NCI-H2196 (cell line): ENCODE data around the gene UFSP2.
A peak's percentile ranks its signal among the peaks of the same experiment; 100 is the strongest.
"Not testable (repeated sequence)": the region's sequence is repeated elsewhere in the genome, so short reads cannot be mapped to it uniquely, and the experiment has no call there.

Source experiments
- DNase-seq: peaks from one replicate; lab custom pipeline; 2025; ENCODE audit not compliant: unreplicated experiment; lab: John Stamatoyannopoulos, UW

Gene UFSP2

DNA sequence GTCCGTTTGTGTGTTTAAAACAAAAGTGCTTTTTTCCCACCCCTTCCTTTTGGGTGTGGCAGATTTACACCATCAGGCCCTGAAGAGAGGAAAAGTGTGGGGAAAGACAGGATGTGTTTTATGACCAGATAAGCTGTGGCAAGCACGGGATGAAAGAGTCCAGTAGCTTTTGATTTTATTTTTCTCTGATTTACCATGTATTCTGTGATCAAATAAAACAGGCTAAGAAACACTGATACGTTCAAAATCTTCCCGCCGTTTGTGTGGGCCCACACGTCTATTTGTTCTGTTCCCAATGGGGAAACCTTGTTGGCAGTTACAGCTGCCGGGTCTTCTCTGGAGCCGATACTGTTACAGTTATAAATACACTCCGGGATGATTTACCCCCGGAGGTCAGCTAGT, 40.8 kb downstream of the UFSP2 start:
- DNase-seq: no peak

DNA sequence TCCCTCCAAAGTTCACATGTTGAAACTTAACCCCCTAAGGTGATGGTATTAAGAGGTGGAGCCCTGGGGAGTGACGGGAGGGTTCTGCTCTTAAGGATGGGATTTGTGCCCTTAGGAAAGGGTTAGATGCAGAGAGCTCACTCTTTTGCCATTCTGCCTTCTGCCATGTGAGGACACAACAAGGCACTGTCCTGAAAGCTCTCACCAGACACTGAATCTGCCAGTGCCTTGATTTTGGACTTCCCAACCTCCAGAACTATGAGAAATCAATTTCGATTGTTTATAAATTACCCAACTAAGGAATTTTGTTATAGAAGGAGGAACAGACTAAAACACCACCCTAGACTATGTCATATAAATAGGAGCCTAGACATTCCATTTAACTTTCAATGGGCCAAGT, 41.7 kb downstream of the UFSP2 start:
- DNase-seq: no peak

DNA sequence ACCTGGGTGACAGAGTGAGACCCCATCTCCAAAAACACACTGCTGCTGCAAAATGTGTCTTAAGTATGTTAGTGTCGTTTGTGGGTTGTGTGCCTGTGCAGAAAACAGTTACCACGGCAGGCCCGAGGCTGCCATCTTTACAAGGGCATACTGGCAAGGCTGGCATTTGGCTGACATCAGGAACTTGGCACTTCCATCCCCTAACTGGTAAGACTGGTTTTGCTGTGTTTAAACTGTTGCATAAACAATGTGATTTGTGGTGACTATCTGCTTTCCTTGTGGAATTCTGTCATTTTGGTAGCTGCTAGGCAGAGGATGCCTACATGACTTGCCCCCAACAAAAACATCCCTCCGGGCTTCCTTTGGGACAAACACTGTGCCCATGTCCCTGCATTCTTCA, 42.3 kb downstream of the UFSP2 start:
- peak; percentile 15 for DNase-seq

DNA sequence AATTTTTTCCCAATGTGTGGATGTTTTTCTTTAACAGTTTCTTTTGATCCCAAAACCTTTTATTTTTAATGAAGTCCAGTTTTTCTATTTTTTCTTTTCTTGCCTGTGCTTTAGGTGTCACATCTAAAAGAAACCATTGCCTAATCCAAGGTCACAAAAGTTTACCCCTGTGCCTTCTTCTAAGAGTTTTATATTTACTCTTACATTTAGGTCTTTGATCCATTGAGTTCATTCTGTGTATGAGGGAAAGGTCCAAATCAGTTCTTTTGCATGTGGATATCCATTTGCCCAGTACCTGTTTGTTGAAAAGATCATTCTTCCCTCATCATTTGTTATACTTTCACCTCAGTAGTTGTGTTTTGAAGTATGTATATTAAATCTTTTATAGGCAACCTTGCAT, 43.0 kb downstream of the UFSP2 start:
- no peak for DNase-seq

DNA sequence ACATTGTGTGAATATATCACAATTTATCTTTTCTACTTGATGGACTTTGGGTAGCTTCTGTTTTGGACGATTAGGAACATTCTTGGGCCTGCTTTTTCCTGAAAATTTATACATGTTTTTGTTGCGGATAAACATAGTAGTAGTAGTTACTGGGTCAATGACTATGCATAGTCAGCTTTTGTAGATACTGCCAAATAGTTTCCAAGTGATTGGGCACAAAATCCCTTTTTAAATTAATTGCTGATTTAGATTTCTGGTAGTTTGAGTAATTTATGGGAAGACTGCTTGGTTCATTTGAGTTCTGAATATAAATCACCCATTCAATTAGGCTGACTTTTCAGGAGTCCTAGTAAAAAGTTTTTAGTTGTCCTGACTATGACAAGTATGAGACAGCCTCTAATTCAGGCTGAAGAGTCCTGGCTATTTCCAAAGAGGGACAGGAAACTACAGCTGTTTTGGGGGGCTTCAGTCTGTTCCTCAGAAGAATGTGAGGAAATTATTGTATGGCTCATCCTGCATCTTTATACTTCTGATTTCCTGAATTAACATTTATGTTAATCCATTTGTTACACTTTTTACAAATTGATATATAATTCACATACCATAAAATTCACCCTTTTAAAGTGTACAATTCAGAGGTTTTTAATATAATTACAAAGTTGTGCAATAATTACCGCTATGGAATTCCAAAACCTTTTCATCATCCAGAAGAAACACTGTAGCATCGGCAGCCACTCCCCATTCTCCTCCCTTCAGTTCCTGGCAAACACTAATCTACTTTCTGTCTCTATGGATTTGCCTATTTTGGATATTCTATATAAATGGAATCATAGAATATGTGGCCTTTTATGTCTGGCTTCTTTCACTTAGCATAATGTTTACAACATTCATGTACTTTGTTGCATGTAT, 44.2 kb downstream of the UFSP2 start:
- DNase-seq: no peak

DNA sequence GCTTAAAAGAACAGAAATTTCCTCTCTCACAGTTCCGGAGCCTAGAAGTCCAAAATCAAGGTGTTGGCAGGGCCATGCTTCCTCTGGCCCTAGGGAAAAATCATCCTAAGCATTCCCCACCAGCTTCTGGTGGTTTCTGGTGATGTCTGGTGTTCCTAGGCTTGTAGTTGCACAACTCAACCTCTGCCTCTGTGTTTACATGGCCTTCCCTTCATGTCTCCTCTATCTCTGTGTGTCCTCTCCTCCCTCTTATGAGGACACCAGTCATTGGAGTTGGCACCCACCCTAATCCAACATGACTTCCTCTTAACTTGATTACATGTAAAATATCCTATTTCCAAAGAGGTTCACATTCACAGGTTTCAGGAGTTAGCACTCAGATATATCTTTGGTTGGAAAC, 45.4 kb downstream of the UFSP2 start:
- no peak for DNase-seq

DNA sequence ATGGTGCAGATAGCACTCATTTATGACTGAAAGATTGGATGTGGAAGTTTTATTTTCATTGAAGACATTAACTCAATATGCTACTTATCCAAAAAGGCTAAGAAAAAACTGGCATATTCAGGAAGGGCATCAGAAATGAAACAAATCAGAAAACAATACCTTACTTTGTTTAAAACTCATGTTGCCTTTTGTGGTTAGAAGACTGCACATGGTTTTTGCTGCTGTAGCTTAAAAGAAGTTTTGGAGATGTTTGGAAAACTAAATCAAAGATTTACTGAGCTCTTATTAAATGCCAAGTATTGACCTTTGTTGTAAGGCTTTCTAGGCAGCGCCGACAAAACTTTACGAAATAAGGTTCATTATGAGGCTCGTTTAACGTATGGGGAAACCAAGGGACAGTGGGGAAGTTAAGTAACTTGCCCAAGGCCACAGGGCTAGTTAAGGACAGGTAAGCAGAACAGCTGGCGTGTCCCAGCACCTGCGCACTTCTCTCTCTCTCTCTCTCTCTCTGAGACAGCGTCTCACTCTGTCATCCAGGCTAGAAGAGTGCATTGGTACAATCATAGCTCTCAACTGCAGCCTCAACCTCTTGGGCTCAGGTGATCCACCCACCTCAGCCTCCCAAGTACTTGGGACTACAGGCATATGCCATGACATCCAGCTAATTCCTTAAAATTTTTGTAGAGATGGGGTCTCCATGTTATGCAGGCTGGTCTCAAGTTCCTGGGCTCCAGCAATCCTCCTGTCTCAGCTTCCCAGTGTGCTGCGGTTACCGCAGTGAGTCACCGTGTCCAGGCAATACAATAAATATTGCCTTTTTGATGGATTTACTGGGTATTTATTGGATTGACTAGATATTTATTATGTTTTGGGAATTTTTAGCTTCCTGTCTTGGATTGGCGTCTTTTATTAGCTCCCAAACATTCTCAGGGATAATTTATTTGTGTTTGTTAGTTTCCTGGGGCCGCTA, 46.2 kb downstream of the UFSP2 start:
- no peak for DNase-seq

DNA sequence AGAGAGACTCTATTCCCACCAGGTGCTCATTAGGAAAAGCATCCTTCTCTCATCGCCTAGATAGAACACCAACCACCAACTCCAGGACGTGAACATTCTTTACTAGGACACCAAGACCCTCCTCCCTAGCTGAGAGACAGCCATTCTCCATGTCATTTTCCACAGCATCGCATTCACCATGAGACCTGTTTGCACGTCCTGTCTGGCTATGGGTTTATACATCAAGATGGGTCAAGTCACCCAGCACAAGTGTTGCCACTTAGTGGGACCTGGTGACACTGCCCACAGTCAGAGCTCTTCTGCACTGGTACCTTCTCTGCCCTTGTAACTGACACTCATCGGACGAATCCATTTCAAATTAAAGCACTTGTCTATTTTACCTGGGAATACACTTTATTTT, 47.5 kb downstream of the UFSP2 start:
- no peak for DNase-seq

DNA sequence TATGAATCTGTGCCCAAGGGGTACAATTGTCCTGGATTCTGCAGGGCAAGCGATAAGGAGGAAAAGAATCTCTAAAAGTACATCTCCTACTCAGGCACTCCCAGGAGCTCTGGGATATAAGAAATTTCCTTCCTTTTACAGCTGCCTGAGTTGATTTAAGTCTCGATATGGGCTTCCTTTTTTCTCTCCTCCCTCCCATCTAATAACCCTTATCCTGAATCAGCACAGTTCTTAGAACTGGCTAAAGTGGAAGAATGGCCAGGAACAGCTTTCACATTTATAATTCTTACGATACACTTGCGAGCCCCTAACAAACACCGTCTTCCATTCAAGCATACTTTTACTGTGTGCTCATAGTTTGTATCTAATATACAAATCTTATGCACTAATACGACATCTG, 51.2 kb downstream of the UFSP2 start:
- DNase-seq: no peak

DNA sequence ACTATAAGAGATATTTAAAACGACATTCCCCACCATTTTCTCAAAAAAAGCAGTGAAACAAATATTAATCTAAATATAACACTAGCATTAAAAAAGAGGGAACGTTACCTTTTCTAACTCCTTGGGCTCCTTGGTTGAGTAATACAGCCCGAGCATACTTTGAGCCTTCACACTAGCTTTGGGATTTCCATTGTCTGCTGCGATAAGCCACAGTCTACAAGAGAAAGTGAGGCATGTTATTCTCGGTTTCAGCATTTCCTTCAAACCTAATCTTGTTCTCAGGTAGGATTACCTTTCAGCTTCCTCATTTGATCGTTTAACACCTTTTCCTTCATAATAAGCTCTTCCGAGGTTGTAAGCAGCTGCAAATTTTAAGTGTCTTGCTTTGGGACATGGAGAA, 51.7 kb downstream of the UFSP2 start:
- DNase-seq: no peak

DNA sequence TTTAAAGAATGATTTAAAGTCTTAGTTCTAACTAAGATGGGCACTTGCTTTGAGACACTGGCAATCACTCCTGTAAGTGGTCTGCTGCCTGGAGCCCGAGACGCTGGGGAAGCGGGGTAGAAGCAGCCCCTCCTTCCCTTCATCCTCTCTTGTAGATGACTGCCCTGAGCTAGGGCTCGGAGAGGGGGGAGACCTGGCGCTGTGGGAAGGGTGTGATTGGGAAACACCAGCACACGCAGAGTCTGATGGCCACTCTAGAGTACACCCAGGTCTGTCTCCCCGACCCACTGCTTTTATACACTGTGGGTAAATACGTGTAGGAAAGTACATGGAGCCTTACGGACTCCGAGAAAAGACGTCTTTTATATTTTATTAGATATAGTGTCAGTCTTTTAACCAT, 54.1 kb downstream of the UFSP2 start:
- no peak for DNase-seq

DNA sequence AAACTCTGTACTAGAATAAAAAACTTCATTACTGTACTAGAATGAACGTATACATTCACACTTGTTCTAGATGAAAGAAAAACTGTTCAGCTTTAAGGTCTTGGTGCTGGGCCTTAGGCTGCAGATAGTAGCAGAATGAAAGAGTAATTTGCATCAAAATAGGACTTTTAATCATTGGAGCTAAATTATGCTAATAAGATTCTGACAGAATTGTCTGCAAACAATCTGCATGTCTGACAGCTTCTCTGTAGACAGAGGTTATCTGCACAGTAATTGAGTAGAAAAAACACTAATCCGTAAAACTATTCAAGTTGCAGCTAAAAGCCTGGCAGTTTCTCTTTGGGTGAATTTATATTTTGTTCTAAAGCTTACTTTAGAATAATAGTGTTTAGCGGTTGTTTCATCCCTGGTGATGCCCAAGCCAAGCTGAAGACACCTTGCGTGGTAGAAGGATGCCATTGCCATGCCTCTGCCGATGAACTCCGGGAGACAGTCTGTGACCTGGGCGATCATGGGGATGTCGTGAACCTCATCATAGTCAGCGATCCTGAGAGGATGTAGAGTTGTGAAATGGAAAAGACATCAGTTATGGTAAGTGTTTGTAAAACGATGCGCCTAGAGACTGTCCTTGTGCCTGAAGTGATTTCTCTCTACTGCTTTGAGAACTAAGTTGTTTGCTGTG, 55.4 kb downstream of the UFSP2 start:
- no peak for DNase-seq

DNA sequence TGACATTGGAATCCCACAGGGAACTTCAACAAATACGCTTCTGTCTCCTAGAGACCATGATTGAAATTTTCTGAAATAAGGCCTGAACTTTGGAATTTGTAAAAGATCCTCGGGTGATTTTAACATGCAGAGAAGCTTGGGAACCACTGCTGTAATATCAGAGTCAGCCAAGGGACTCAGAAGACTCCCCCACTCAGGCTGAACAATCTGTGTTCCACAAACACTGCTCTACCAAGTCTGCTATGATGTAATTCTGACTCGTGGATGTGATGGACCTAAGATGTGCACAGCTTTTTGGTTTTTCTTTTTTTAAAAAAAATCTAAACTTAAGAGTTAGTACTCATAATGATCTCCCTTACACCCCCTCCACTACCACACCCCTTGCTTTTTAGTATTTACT, 56.0 kb downstream of the UFSP2 start:
- no peak for DNase-seq

DNA sequence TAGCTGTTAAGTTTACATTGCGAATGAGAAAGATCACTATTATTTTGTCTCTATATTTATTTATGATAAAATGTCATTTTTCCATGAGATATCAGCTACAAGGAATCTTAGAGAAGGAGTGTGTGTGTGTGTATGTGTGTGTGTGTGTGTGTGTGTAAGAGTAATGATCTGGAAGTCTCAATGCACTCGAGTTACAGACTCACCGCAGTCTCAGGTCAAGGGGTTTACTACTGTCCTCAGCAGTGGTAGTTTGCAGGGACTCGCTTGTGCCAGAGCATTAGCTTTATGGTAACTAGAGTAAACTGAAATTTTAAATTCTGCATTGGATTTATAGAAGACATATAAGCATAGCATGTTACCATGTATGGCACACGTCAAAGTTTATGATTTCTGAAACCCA, 60.9 kb downstream of the UFSP2 start:
- no peak for DNase-seq

DNA sequence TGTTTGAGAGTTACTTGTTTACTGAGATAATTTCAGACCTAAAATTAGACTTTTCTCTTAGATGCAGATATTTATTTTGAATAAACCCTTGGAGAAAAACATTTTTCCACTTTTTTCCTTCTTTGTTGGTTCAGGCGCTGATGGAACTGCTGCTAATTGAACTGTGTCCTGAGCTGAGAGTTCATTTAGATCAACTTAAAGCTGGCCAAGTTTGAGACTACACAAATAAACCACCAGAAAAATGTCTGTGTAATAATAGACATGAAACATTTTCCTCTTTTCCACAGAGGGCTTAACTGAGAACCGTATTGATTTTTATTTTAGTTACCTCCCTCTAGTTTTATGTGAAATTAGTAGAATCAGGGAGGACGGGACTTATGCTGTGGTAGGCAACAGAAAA, 62.5 kb downstream of the UFSP2 start:
- DNase-seq: no peak

DNA sequence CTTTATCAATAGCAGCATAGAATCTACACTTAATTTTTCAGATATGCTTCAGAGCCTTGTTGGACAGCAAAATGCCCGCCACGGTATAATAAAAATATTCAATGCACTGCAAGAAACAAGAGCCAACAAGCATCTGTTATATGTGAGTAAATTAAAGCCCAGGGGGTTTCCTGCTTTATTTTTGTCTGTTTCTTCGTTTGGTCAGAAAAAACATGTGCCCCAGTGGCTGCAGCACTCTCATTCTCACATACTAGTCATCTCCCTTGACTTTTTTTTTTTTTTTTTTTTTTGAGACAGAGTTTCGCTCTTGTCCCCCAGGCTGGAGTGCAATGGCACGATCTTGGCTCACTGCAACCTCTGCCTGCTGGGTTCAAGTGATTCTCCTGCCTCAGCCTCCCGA, 63.2 kb downstream of the UFSP2 start:
- not testable (repeated sequence) for DNase-seq

DNA sequence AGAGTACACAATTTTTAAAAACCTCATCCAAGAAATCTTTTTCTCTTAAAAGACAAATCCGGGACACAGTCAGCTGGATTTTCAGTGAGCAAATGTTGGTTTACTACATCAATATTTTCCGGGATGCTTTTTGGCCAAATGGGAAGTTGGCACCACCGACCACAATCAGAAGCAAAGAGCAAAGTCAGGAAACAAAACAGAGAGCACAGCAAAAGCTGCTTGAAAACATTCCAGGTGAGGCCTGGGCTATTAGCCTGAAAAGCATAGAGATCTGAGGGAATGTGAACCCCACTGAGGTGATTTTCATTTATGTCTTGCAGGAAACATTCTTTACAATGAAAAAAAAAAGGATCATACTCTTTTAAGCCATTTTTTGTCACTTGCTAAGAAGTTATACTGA, 63.9 kb downstream of the UFSP2 start:
- DNase-seq: no peak

DNA sequence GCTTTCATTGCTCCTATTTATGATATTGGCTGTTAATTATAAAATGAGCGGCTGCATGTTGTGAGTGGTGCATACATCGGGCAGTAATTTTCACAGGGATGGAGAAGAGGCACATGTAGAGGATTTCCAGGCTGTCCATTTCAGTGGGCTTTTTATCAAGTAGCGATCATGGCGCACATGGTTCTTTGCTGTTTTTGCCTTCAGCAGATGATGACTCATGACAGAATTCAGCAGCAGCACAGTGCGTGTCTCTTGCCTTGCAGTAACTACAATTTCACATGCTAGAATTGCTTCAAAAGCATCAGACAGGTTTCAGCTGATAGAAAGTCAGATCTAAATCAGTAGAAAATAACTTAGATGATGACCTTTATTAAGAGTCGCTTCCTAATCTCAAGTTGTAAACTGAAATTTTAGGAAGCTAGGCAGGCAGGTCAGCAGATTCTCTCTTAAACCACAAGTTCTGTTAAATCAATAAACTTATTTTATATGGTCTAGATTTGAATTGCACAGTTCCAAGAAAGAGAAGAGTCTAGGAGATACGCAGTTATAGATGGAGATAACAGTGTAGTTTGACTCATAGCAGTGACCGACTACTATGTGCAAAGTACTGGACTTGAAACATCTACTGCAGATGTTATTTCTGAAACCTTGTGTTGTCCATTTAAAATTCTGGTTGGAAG, 65.9 kb downstream of the UFSP2 start:
- DNase-seq: no peak

DNA sequence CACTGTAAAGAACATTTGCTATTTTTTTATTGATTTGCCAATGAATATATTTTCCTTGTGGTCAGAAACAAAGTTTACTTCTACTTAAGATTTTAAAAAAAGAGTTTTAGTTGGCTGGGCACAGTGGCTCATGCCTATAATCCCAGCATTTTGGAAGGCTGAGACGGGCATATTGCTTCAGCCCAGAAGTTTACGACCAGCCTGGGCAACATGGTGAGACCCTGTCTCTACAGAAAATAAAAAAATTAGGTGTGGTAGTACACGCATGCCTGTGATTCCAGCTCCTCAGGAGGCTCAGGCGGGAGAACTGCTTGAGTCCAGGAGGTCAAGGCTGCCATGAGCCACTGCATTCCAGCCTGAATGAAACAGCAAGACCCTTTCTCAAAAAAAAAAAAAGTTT, 66.8 kb downstream of the UFSP2 start:
- no peak for DNase-seq

DNA sequence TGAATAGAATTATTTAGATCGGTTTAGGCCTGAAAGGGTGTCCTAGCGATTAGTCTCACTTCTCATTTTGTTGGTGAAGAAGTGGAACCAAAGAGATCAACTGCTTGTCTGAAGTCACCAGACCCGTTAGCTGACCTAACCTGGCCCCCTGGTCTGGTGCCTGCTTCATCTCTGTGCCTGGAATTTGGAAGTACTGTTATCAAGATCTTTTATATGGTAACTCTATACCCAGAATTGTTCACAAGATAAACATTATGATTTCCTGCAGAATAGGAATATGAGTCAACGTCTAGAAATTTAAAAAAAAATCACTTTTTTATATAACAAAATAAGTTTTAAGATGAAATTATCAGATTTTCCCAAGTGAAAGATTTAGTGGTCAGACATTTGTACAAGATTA, 67.2 kb downstream of the UFSP2 start:
- no peak for DNase-seq
